K562 (cell line): ENCODE data around the gene LMF2. TPM values are rescaled to one million over a fixed set of nuclear protein-coding genes. Genes with fewer than 3 reads are reported as not detected.

Experiments
- ATAC-seq: fragments of 200-7000 bp; cut with Tn5 transposase; 3 replicates; pipeline ENCODE4 v1.9.1; 2020; ENCODE audit warnings: moderate library complexity
- BruUV-seq: library from RNA; stranded (reverse); fragments of 400-500 nt; replicated peaks from 2 replicates; lab custom pipeline; 2021; lab: Mats Ljungman, UMichigan
- CTCF ChIA-PET: fragments of 300-600 bp; formaldehyde crosslinking; extraction: SDS; loops from one replicate; lab custom pipeline; 2021; ENCODE audit warnings: low intra/inter-chr PET ratio; lab: Yijun Ruan, JAX
- POLR2A ChIA-PET: fragments of 300-600, 350-650 bp; sonication (Branson Sonifier 250); formaldehyde crosslinking; extraction: SDS; loops from one replicate; lab custom pipeline; 2021; ENCODE audit warnings: antibody characterized with exemption, inconsistent platforms; lab: Yijun Ruan, JAX
- DNase-seq, 4 experiments: peaks; one replicate each; pipeline versions ENCODE4 v3.0.0 to v3.0.0-alpha.2; 2011 to 2018; ENCODE audit warnings: low spot score in 3 of 4, mixed read lengths in 3 of 4; ENCODE audit errors: extremely low read depth in 1 of 4
- FAIRE-seq: peaks from 2 replicates; lab custom pipeline; 2011; peaks lifted over from hg19 to GRCh38; lab: Jason Lieb, UNC
- H2AFZ ChIP-seq: 2 replicates; pipeline ENCODE4 v1.6.0; 2011; ENCODE audit warnings: low read depth, low read length, control low read depth, inconsistent platforms
- H3K27ac ChIP-seq: fragments of 200-600 bp; 3 replicates; pipeline ENCODE4 v1.8.0; 2011; ENCODE audit warnings: low read depth, mild to moderate bottlenecking, control low read depth, inconsistent platforms, low read length, moderate library complexity, mixed read lengths; ENCODE audit errors: extremely low read depth
- H3K27me3 ChIP-seq, 2 experiments: fragments of 300-600 bp in 1 of 2; 2 replicates in 1 of 2; 3 replicates in 1 of 2; pipeline versions ENCODE4 v1.6.0 to v1.8.0; 2011; ENCODE audit warnings: inconsistent platforms in 2 of 2, low read length in 2 of 2, mild to moderate bottlenecking in 1 of 2, mixed read lengths in 1 of 2, moderate library complexity in 1 of 2; ENCODE audit not compliant: control insufficient read depth in 2 of 2, insufficient read depth in 2 of 2
- H3K36me3 ChIP-seq: fragments of 300-600 bp; 3 replicates; pipeline ENCODE4 v1.8.0; 2011; ENCODE audit warnings: mild to moderate bottlenecking, low read length, inconsistent platforms; ENCODE audit not compliant: control insufficient read depth, insufficient read depth
- H3K4me1 ChIP-seq, 2 experiments: fragments of 200-600 bp in 1 of 2; replicated peaks in 1 of 2; 2 replicates in 1 of 2; 3 replicates in 1 of 2; pipeline versions ENCODE4 v1.5.1 to v1.8.0; 2011; ENCODE audit warnings: inconsistent platforms in 2 of 2, low read length in 2 of 2, mild to moderate bottlenecking in 1 of 2, mixed read lengths in 1 of 2, moderate library complexity in 1 of 2; ENCODE audit not compliant: control insufficient read depth in 2 of 2, insufficient read depth in 2 of 2
- H3K4me2 ChIP-seq: 2 replicates; pipeline ENCODE4 v1.6.1; 2011; ENCODE audit warnings: low read length, control low read depth, inconsistent platforms, mixed read lengths; ENCODE audit not compliant: insufficient read depth
- H3K4me3 ChIP-seq: fragments of 200-600 bp; sonication (generic), shearing (Covaris generic); 2 replicates; pipeline ENCODE4 v1.5.1; 2016; ENCODE audit warnings: control low read depth, inconsistent platforms
- H3K79me2 ChIP-seq: fragments of 200-600 bp; 3 replicates; pipeline ENCODE4 v1.8.0; 2011; ENCODE audit warnings: low read length, inconsistent platforms; ENCODE audit not compliant: control insufficient read depth, insufficient read depth
- H3K9ac ChIP-seq, 2 experiments: 2 replicates each; pipeline versions ENCODE4 v1.6.0 to v1.6.1; 2011; ENCODE audit warnings: low read depth in 2 of 2, low read length in 2 of 2, control low read depth in 1 of 2, inconsistent platforms in 1 of 2, mild to moderate bottlenecking in 1 of 2, mixed read lengths in 1 of 2; ENCODE audit not compliant: insufficient read depth in 1 of 2
- H3K9me1 ChIP-seq: one replicate; pipeline ENCODE4 v1.6.0; 2011; ENCODE audit warnings: inconsistent platforms, mild to moderate bottlenecking, low read length, moderate library complexity; ENCODE audit not compliant: control insufficient read depth, insufficient read depth
- H3K9me3 ChIP-seq: replicated peaks from 2 replicates; pipeline ENCODE4 v1.5.1; 2011; ENCODE audit warnings: low read depth, low read length, inconsistent platforms; ENCODE audit not compliant: control insufficient read depth, insufficient read depth
- H4K20me1 ChIP-seq: replicated peaks from 2 replicates; pipeline ENCODE4 v1.6.1; 2011; ENCODE audit warnings: low read length, inconsistent platforms, mixed read lengths; ENCODE audit not compliant: control insufficient read depth, insufficient read depth
- FOXK1 ChIP-seq: sonication (generic); formaldehyde crosslinking; IDR thresholded peaks from 2 replicates; pipeline ENCODE4 v1.8.0; 2022; ENCODE audit warnings: missing genetic modification reagents, mild to moderate bottlenecking, borderline replicate concordance
- RUNX1 ChIP-seq: sonication (generic); IDR thresholded peaks from 2 replicates; pipeline ENCODE4 v1.6.1; 2016; ENCODE audit warnings: antibody characterized with exemption, low read depth
- SNIP1 ChIP-seq: fragments of 450-650 bp; IDR thresholded peaks from 2 replicates; pipeline ENCODE4 v1.7.1; 2017; ENCODE audit warnings: low read depth, mild to moderate bottlenecking
- ZNF507 ChIP-seq: conservative IDR thresholded peaks from 2 replicates; pipeline ENCODE4 v1.6.1; 2017; ENCODE audit warnings: missing genetic modification characterization, missing compliant biosample characterization
- WGBS: fragments of 100-300 bp; shearing (Covaris generic); methylation state at CpG from one replicate; pipeline ENCODE4 v1.1.6; 2016; ENCODE audit warnings: low coverage, mixed read lengths; ENCODE audit not compliant: insufficient coverage; ENCODE audit errors: missing lambda C conversion rate; 5-methylcytosine and 5-hydroxymethylcytosine counted together
- in situ Hi-C: fragments of 300-500 bp; cut with MboI; formaldehyde crosslinking; loops from 4 replicates; pipeline ENCODE4 v1.15.0; 2018; ENCODE audit warnings: inconsistent platforms, mixed read lengths
- intact Hi-C: fragments of 100-400 bp; cut with micrococcal nuclease; formaldehyde crosslinking; loops from 2 replicates; pipeline ENCODE4 v1.14.2; 2022
- polyA plus RNA-seq, 8 experiments: library from polyadenylated mRNA; depleted of rRNA in 4 of 8; stranded (reverse) in 5 of 8; unstranded in 3 of 8; fragments of >200 nt; fragmentation: Nextera tagmentation in 2 of 8; fragmentation: Illumina TruSeq in 1 of 8; extraction: Ambion mirVana in 2 of 8; extraction: Trizol in 1 of 8; gene quantifications; 2 replicates each; pipeline versions ENCODE4 v1.2.1 to v1.2.3, GENCODE V29; 2011 to 2014; ENCODE audit warnings: inconsistent platforms in 1 of 8, missing spikeins in 1 of 8
- total RNA-seq, 7 experiments: library from RNA; depleted of rRNA in 6 of 7; stranded (reverse); fragments of >200 nt in 6 of 7; fragmentation: Illumina TruSeq in 2 of 7; extraction: Trizol in 2 of 7; gene quantifications; 2 replicates each; pipeline versions ENCODE4 v1.2.1 to v1.2.3, GENCODE V29; 2011 to 2021; ENCODE audit warnings: low replicate concordance in 1 of 7

The LMF2 gene
- total and polyA plus RNA-seq, 9 of the 15 experiments (the other 6 are each of a cell fraction or from before 2014, with no cell fraction given), result 0.08 to 37.1 (median 7.6) TPM

DNA sequence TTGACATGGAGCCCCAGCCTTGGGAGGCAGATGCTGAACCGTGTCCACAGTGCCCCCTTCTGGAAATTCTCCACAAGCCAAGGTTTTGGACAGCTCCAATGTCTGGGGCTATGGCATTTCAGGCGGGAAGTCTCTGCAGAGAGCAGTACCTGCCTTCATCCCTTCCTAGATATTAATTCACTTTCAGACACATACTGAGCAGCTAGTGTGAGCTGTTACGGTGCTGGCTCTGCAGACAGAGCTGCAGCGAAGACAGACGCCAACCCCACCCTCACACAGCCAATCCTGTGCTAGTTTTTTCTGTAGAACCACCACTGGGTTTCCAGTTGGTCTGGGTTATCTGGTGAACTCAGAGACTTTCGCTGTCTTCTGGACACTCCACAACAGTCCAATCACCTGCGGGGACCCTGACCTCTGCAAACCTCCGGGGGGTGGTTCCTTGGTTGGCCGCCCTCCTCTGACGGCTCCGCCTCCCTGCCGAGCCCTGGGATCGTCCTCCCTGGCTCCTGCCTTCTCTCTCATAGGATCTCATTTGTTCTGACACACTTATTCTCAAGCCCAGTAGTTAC lies 9.1 kb downstream of the LMF2 start (continued):
- no peak for TF ChIP-seq SNIP1

DNA sequence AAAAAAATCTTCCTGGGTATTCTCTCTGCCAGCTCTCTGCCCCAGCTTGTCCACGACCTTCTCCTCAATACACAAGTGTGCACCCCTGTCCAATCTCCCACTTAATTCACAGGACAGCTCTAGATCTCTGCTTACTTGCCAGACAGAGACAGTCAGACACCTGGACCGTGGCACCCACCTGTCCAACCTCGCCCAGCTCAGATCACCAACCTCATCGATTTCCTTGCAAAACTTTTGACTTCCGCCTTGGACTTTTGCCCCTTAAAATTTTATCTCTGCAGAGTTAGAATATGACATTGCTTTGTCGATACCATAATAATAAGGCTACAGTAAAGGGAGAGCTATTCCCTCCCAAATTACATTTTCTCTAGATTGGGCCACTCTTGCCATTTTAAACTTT lies 10.4 kb downstream of the LMF2 start:
- CTCF ChIA-PET, result no interaction called here
- in situ Hi-C loops (no loop called here), intact Hi-C loops (loop anchor here (5.0 kb wide), 1 partner anchor 255 kb away; no protein-coding TSS in a partner anchor)
- DNase-seq (no peak), FAIRE-seq (no peak), ATAC-seq (no peak)
- Histone ChIP-seq H3K9me1 (no peaks in the 10 kb centered on the region), H2AFZ (no peak overlapping the region), H3K79me2 (no peaks in the 10 kb centered on the region), H4K20me1 (no peaks in the 10 kb centered on the region), H3K27me3 (no peaks in the 10 kb centered on the region), H3K9ac (no peak overlapping the region), H3K9me3 (0 out of 2 replicates have a peak, but pooled peaks cover 1% of the 10 kb centered on the region), H3K4me2 (no peak overlapping the region), H3K4me3 (no peak overlapping the region), H3K36me3 (no peaks in the 10 kb centered on the region; the same call in 2 of the 3 replicates), H3K27ac (no peak overlapping the region), H3K4me1 (peaks cover 3 to 16% of the 10 kb centered on the region in 2 experiments; a peak in 2 of 5 replicates)
- BruUV-seq, result no TSS peak
- no peak for TF ChIP-seq FOXK1 (CRISPR knock-in tag)
- TF ChIP-seq ZNF507 (tag), result no peak
- TF ChIP-seq RUNX1, result no peak
- WGBS, result 72% methylated on average over 5 of the region's 6 CpGs
- POLR2A ChIA-PET, result interaction anchor here (0.6 to 1.3 kb wide), 6 partner anchors 9 to 532 kb away, joined by 3 to 5 read pairs (median 3); partner anchors contain the start of genes LMF2 and NCAPH2
